Measurements from ENCODE around the gene TTBK1.

Gene TTBK1

DNA sequence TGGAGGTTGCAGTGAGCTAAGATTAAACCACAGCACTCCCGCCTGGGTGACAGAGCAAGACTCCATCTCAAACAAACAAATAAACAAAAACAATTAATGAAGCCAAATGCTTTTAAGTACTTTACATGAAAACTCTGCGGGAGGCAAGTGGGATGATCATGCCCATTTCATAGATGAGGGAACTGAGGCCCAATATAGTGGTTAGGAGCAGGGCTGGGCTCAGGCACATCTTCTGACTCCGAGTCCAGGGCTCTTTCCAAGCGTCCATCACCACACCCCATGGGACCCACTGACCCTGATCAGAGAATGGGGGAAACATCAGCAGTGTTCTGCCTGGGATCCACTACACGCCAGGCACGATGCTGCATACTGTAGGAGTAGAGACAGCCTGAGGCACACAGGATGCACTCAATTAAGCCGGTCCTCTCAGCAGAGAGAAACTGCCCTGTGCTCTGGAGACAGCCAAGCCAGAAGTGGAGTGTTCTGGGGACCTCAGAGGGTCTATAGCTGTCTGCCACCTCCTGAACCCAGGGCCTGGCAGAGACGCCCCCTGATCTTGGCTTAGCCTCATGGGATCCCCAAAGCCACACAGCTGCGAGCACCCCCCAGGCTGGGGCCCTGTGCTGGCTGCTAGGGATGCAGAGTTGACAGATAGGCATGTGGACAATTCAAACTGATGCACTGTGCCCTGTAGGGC is 13.5 kb downstream of the TTBK1 start:
- DNase-seq: no peak

DNA sequence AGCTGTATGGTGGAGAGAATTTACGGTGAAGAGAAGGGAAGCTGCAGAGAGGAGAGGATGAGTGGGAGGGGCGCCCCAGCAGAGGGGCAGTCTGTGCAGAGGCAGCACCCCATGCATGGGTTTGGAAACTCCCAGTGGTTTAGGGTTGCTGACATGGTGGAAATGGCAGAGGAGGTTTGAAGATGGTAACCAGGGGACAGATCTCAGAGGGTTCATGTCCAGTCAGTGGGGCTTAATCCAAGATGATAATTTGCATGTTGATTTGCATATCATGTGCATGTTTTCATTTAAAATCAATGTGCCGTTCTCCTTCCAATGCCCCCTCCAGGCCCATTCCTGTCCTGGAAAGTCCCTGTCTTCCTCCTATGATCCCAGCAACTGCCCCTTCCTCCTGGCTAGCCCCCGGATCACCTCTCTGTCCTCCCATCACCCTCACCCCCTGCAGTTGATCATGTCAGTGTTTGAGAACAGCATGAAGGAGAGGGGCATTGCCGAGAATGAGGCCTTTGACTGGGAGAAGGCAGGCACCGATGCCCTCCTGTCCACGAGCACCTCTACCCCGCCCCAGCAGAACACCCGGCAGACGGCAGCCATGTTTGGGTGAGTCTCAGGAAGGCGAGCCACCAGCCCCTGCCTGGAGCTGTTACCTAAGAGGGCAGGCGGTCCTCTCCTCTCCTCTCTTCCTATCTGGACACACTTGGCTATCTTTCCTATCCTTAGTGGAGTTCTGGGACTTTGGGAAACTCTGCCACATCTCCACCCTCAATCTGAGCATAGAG is 14.3 kb downstream of the TTBK1 start:
- no peak for DNase-seq

DNA sequence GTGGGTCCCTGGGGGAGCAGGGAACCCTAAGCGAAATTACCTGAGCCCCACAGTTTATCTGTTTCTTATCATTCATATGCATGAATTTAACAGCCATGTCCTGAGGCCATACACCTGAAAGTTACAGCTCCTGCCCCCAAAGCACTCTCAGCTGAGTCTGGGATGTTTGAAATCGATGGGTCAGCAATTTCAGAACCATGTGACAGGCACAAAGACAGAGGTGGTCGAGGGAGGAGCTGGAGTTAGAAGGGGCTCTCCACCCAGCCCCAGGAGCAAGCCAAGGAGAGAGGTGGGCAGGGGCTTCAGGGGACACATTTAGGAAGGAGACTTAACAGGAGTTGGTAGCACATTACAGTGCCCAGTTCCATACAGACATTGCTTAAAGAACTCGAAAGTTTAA is 14.9 kb downstream of the TTBK1 start:
- no peak for DNase-seq

DNA sequence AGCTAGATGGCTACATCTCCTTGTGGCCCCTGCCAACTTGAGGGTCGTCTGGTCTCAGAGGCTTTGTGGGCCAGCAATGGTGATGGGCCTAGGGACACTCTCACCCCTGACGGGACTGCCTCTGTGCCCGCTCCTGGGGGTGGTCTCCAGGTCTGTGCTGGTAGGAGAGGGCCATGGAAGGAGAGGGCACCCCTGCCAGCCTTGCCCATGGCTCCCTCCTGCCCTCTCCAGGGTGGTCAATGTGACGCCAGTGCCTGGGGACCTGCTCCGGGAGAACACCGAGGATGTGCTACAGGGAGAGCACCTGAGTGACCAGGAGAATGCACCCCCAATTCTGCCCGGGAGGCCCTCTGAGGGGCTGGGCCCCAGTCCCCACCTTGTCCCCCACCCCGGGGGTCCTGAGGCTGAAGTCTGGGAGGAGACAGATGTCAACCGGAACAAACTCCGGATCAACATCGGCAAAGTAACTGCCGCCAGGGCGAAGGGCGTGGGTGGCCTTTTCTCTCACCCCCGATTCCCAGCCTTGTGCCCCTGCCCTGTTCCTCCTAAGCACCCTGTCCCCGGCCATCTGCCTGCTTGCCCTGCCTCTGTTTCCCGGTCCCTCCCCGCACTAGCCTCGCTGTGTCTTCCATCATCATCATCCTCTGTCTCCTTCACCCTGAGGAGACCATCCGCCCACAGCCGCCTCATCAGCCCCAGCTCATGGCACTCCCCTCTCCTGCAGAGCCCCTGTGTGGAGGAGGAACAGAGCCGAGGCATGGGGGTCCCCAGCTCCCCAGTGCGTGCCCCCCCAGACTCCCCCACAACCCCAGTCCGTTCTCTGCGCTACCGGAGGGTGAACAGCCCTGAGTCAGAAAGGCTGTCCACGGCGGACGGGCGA is 15.8 kb downstream of the TTBK1 start:
- no peak for DNase-seq

GRCh38 chr6:43260791-43261190 is 17.5 kb downstream of the TTBK1 start:
- no peak for DNase-seq

- no peak for DNase-seq
These were observed 17.9 kb downstream of the TTBK1 start for GRCh38 chr6:43261198-43261597.

GRCh38 chr6:43262000-43262779 is 18.9 kb downstream of the TTBK1 start:
- no peak for DNase-seq

- DNase-seq: no peak
These were observed 19.6 kb downstream of the TTBK1 start for GRCh38 chr6:43262780-43263313.

GRCh38 chr6:43263314-43264178 is 20.3 kb downstream of the TTBK1 start:
- DNase-seq: peak; percentile 75

GRCh38 chr6:43264599-43265145 is 21.4 kb downstream of the TTBK1 start:
- no peak for DNase-seq

DNA sequence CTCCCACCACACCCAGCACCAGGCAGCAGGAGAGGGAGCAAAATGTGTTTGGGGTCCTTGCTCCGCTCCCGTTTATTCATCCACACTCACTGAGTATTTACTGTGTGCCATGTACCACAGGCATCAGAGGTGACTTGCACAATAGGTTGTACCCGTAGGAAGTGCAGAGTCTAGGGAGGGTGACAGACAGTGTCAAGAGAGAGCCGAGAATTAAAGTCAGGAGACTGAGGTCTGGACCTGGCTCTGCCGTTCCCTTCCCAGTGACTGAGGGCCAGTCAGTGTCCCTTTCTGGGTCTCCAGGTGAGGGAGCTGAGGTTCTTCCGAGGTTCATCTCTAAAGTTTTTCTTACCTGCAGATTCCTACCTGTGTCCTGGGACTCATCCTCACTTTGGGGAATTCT is 22.3 kb downstream of the TTBK1 start:
- DNase-seq: no peak

DNA sequence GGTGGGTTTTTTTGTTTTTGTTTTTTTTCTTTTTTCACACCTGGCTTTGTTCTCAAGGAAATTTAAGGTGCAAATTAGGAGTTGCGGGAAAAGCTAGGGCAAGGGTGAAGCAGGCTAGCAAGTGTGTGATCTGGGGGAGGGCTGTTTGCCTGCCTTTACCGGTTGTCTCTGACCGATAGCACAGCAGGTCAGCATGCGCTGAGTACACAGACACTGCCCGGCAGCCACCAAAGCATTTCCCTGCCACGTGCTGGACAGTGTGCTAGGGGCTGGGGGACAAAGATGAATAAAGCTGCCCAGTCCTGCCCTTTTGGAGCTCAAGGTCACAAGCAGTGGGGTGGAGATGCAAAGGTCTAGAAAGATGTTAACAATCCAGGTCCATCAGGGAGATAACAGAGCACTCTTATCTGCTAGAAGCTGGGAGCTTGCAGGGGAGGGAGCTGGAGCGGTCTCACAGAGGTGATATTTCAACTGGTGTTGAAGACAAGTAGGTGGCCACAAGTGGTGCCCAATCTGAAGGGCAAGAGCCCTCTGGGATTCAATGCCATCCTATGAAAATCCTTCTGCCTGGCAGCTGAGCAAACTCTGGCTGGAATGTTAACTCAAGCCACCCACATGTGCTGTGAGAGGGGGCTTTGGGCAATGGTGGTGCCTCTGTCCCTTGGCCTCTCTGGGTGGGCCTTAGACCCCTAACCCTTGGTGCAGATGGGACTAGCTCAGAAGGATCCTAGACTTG is 24.5 kb downstream of the TTBK1 start:
- no peak for DNase-seq

- no peak for DNase-seq
These were observed 25.0 kb downstream of the TTBK1 start for GRCh38 chr6:43268355-43268700.

DNA sequence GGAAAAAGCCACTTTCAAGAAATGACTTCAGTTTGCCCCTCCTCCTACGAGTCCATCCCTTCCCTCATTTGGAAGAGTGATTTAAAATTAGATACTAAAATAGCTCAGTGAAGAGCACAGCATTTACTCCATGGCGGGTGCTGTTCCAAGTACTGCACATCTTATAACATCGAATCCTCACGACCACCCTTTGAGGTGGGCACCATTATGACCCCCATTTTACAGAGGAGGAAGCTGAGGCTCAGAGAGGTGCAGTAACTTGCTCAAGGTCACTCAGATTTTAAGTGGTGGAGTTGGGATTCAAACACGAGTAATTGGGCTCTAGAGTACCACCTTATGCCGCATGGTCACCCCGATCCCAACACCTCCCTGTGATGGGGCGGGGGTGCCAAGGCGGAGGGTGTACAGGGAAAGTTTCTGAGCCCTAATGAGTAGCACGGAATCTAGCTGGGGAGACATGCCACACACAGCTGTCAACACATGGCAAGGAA is 25.5 kb downstream of the TTBK1 start:
- DNase-seq: no peak

DNA sequence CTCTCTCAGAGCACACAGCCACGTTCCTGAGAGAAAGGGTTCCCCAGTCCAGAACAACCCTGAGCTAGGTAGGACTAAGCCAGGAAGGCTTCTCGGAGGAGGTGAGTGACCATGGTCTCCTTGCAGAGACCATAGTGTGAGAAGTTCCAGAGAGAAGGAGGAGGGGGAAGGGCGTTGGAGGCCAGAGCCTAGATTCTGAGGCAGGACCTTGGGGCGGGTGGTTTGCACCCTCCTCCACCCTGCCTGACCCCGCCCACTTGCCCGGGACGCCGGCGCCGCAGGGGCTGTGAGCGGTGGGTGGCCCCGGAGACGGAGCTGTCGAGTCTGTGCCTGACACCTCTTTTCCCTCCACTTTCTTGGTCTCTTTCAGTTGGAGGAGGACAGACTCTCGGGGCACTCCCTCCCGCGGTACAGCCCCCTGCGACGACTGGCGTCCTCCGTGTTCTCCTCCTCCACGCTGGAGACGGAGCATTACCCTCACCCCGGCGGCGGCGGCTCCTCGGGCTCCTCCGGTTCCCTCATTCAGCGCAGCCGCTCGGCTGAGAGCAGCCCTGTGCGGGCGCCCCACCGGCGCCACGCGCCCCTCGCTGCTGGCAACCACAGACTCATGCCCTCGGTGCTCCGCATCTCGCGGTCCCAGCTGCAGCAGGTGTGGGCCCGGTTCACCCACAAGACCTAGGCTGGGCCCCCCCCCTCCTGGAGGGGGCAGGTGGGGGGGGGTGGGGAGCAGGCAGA is 26.2 kb downstream of the TTBK1 start:
- peak; percentile 18 for DNase-seq

GRCh38 chr6:43271103-43271815 is 28.0 kb downstream of the TTBK1 start:
- DNase-seq: peak; percentile 26

GRCh38 chr6:43271944-43272343 is 28.7 kb downstream of the TTBK1 start:
- no peak for DNase-seq

DNA sequence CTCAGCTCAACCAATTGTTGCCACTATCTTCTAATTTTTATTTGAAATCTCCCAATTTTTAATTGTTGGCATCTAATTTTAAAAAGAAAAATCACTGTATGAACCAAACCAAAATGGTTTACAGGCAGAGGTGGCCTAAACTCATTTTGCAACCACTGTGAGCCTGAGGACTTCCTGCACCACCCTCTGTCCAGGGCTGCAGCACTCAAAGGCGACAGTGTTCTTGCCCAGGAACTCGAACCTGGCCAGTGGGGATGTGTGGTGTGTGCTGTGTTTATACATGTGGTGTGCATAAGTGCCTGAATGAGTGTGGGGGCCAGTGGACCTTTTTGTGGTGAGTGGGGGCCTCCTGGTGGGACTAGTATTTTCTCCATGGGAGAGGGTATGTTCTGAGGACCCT is 30.4 kb downstream of the TTBK1 start:
- DNase-seq: no peak
